Measurements from ENCODE around the gene MARCHF9.
"Not testable (repeated sequence)": the region's sequence is repeated elsewhere in the genome, so short reads cannot be mapped to it uniquely, and the experiment has no call there.

The MARCHF9 gene, protein sequence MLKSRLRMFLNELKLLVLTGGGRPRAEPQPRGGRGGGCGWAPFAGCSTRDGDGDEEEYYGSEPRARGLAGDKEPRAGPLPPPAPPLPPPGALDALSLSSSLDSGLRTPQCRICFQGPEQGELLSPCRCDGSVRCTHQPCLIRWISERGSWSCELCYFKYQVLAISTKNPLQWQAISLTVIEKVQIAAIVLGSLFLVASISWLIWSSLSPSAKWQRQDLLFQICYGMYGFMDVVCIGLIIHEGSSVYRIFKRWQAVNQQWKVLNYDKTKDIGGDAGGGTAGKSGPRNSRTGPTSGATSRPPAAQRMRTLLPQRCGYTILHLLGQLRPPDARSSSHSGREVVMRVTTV

DNA sequence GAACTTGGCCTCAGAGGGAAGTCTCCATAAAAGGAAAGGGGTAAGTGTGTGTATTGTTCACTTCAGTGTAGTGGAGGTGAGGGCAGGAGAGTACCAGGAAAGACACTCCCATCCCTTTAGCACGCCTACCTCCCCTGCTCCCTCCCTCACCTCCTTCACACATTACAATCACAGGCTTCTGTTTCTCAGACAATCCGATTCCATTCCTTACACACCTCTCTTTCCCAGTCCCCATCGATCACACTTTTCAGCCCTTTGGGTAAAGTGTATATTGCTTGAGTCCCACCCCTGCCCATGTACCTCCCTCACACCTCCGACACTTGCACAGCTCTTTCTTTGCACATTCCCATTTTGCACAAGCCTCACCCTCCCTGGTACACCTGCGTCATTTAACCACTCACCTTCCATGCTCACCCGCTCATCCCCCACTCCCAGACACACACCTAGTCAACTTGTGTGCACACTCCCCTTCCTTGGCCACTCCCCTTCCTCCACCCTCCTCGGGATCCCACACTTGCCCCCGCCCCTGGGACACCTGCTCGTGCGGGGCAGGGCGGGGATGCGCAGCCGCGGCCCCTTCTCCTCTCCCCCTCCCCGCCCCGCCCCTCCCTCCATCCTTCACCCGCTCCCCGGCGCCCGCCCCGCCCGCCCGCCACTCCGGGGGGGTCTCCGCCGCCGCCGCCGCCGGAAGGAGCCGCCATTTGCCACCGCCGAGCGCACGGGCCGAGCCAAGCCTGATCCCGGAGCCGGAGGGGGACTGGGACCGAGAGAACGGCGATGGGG, at the start of gene MARCHF9:
TSS of gene MARCHF9 (plus strand) at position 693 of the 783 bp plus-strand sequence. CDS start 426 bp downstream, outside the sequence.
- TF ChIP-seq, protein P1, sequence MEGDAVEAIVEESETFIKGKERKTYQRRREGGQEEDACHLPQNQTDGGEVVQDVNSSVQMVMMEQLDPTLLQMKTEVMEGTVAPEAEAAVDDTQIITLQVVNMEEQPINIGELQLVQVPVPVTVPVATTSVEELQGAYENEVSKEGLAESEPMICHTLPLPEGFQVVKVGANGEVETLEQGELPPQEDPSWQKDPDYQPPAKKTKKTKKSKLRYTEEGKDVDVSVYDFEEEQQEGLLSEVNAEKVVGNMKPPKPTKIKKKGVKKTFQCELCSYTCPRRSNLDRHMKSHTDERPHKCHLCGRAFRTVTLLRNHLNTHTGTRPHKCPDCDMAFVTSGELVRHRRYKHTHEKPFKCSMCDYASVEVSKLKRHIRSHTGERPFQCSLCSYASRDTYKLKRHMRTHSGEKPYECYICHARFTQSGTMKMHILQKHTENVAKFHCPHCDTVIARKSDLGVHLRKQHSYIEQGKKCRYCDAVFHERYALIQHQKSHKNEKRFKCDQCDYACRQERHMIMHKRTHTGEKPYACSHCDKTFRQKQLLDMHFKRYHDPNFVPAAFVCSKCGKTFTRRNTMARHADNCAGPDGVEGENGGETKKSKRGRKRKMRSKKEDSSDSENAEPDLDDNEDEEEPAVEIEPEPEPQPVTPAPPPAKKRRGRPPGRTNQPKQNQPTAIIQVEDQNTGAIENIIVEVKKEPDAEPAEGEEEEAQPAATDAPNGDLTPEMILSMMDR (IDR thresholded peaks at IDR 0.05): no peak
- intact Hi-C loops (cut with DNase I; ENCODE audit: low total_unique reads): no loop called here
- Histone ChIP-seq H3K4me1 (peaks cover 0 to 32% (median 22%) of the 10 kb centered on the region in 4 donors), H3K27ac (peak within 1 kb of the TSS; percentile 59 to 60), H3K36me3 (peaks cover 0 to 28% (median 12%) of the 10 kb centered on the region in 3 donors), H3K27me3 (no peaks in the 10 kb centered on the region), H3K4me3 (peak within 1 kb of the TSS; percentile 74), H3K9me3 (no peaks in the 10 kb centered on the region)
- peak in 1 of 2 donors; percentile 77 for DNase-seq

DNA sequence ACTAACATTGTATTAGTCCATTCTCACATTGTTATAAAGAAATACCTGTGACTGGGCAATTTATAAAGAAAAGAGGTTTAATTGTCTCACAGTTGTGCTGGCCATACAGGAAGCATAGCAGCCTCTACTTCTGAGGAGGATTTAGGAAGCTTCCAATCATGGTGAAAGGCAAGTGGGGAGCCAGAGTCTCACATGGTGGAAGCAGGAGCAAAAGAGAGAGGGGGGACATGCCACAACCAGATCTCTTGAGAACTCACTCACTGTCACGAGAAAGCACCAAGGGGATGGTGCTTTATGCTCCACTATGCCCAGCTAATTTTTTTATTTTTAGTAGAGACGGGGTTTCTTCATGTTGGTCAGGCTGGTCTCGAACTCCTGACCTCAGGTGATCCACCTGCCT, 47.7 kb upstream of the MARCHF9 start:
- Histone ChIP-seq H3K4me3 (no peak overlapping the region), H3K9me3 (peaks cover 0 to 5% (median 0%) of the 10 kb centered on the region in 3 donors), H3K27ac (no peak overlapping the region), H3K36me3 (peaks cover 42 to 67% (median 46%) of the 10 kb centered on the region in 3 donors), H3K4me1 (no peaks in the 10 kb centered on the region), H3K27me3 (no peaks in the 10 kb centered on the region)
- TF ChIP-seq, protein P1 (IDR thresholded peaks at IDR 0.05): no peak
- no peak for DNase-seq
- intact Hi-C loops (cut with DNase I; ENCODE audit: low total_unique reads): no loop called here

DNA sequence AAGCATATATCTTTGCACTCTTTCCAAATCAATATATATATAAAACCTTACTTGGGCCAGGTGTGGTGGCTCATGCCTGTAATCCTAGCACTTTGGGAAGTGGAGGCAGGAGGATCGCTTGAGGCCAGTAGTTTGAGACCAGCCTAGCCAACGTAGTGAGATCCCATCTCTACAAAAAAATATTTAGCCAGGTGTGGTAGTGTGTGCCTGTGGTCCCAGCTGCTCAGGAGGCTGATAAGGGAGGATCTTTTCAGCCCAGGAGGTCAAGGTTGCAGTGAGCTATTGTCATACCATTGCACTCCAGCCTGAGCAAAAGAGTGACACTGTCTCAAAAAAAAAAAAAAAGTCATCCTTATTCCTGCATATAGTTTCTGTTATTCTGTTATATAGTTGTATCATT, 46.6 kb upstream of the MARCHF9 start:
- Histone ChIP-seq H3K4me3 (no peak overlapping the region), H3K27ac (no peak overlapping the region), H3K4me1 (no peaks in the 10 kb centered on the region), H3K36me3 (peaks cover 33 to 65% (median 36%) of the 10 kb centered on the region in 3 donors), H3K27me3 (no peaks in the 10 kb centered on the region), H3K9me3 (peaks cover 0 to 5% (median 0%) of the 10 kb centered on the region in 3 donors)
- TF ChIP-seq, protein P1 (IDR thresholded peaks at IDR 0.05): no peak
- no peak for DNase-seq
- intact Hi-C loops (cut with DNase I; ENCODE audit: low total_unique reads): no loop called here

DNA sequence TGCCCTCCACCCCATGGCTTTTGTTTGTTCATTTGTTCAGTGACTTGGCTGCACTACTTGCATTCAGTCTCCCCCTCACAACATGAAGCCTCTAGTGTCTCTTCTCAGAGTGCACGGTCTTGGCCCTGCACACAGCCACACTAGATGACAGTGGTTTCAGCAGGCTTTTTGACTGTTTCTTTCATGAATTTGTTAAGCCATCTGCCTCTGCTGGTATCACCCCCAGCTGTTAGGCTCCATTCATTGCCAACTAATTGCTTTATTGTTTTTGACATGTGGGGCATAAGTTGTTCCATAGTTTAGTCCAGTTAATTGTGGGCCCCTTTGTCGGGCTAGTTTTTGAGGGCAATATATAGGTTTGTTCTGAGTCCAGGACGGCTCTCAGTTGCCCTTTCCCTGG, 42.2 kb upstream of the MARCHF9 start:
- DNase-seq: no peak
- Histone ChIP-seq H3K4me3 (no peak overlapping the region), H3K36me3 (peaks cover 33 to 76% (median 35%) of the 10 kb centered on the region in 3 donors), H3K27ac (no peak overlapping the region), H3K4me1 (no peaks in the 10 kb centered on the region), H3K27me3 (no peaks in the 10 kb centered on the region), H3K9me3 (no peaks in the 10 kb centered on the region)
- intact Hi-C loops (cut with DNase I; ENCODE audit: low total_unique reads): no loop called here
- TF ChIP-seq, protein P1 (IDR thresholded peaks at IDR 0.05): no peak

DNA sequence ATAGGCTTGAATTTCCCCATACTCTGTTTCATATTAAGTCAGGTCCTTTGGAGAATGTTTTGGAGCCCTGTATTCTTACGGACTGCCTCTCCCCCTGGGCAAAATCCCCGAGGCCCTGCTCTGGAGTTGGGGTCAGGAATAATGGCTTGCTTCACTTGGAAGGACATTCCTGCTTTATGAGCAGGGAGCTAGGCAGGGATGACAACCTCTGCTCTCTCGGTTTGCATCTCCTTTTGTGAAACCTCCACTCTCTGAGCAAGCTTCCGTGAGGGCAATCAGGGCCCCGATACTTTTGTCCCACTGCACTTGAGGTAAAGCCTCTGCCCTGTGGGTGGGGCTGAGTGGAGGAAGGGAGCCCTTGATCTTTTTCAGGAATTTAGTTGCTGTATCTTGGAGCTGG, 41.7 kb upstream of the MARCHF9 start:
- Histone ChIP-seq H3K4me1 (no peaks in the 10 kb centered on the region), H3K27me3 (no peaks in the 10 kb centered on the region), H3K9me3 (no peaks in the 10 kb centered on the region), H3K4me3 (no peak overlapping the region), H3K27ac (no peak overlapping the region), H3K36me3 (peaks cover 38 to 76% (median 40%) of the 10 kb centered on the region in 3 donors)
- intact Hi-C loops (cut with DNase I; ENCODE audit: low total_unique reads): no loop called here
- no peak for DNase-seq
- TF ChIP-seq, protein P1 (IDR thresholded peaks at IDR 0.05): no peak

DNA sequence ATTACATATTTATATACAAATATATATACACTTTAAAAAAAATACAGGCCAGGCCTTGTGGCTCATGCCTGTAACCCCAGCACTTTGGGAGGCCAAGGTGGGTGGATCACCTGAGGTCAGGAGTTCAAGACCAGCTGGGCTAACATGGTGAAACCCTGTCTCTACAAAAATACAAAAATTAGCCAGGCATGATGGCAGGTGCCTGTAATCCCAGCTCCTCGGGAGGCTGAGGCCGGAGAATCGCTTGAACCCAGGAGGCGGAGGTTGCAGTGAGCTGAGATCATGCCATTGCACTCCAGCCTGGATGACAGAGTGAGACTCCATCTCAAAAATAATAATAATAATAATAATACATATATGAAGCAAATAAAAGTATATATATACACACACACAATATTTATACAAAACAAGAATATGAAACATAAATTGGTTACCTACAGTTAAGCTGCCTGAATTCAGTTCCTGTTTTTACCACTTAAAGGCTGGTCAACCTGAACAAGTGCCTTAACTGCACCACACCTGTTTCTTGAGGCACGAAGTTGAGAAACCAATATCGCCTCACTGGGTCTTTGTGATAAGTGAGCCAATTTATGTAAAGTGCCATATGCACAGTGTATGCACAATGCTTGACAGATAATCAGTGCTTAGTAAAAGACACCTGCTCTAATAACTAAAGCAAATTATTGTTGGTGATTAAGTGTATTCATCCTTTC, 39.7 kb upstream of the MARCHF9 start:
- H3K27me3 ChIP-seq; H3K4me1 ChIP-seq; H3K4me3 ChIP-seq; H3K27ac ChIP-seq; intact Hi-C loops (cut with DNase I; ENCODE audit: low total_unique reads); DNase-seq; H3K9me3 ChIP-seq: not testable (repeated sequence)
- H3K36me3 ChIP-seq: peaks cover 57 to 88% (median 60%) of the 10 kb centered on the region in 3 donors
